Prostate gland (tissue), 2 donors: ENCODE data around the gene IBA57. TPM values are rescaled to one million over a fixed set of nuclear protein-coding genes. Genes with fewer than 3 reads are reported as not detected.

Source experiments
- DNase-seq: peaks from one replicate; pipeline ENCODE4 v3.0.0-alpha.2; 2019; ENCODE audit warnings: low spot score
- H3K27ac ChIP-seq, 2 donors: fragments of 200-600 bp; sonication (generic); 2 replicates each; pipeline ENCODE4 v1.5.1; 2017 to 2019
- H3K27me3 ChIP-seq: fragments of 200-600 bp; sonication (generic); replicated peaks from 2 replicates; pipeline ENCODE4 v1.5.1; 2019; ENCODE audit not compliant: insufficient read depth
- H3K36me3 ChIP-seq, 2 donors: fragments of 200-600 bp; sonication (generic); 1 replicate in 1 of 2; 2 replicates in 1 of 2; pipeline versions ENCODE4 v1.5.1 to v1.8.1; 2017 to 2019
- H3K4me1 ChIP-seq: fragments of 200-600 bp; sonication (generic); replicated peaks from 2 replicates; pipeline ENCODE4 v1.5.1; 2019
- H3K4me3 ChIP-seq, 2 donors: fragments of 200-600 bp; sonication (generic); 2 replicates each; pipeline ENCODE4 v1.5.1; 2017 to 2019
- H3K9me3 ChIP-seq: fragments of 200-600 bp; sonication (generic); 2 replicates; pipeline ENCODE4 v1.5.1; 2017
- CTCF ChIP-seq, 4 experiments: fragments of 200-600 bp in 2 of 4; fragments of 450-650 bp in 2 of 4; sonication (generic) in 2 of 4; IDR thresholded peaks; 1 replicate in 3 of 4; 2 replicates in 1 of 4; pipeline ENCODE4 v1.5.1; 2016 to 2019; ENCODE audit warnings: antibody characterized with exemption in 4 of 4, mild to moderate bottlenecking in 2 of 4, moderate library complexity in 2 of 4
- POLR2A ChIP-seq: fragments of 450-650 bp; IDR thresholded peaks from one replicate; pipeline ENCODE4 v1.6.1; 2016; ENCODE audit warnings: antibody characterized with exemption, mild to moderate bottlenecking
- POLR2AphosphoS5 ChIP-seq: sonication (generic); formaldehyde crosslinking; IDR thresholded peaks from one replicate; pipeline ENCODE4 v1.6.1; 2017; ENCODE audit warnings: antibody characterized with exemption
- WGBS: methylation state at CpG from one replicate; pipeline ENCODE4 v1.1.5; 2018; 5-methylcytosine and 5-hydroxymethylcytosine counted together
- intact Hi-C: fragments of 100-400 bp; cut with DNase I; formaldehyde crosslinking; loops from one replicate; pipeline ENCODE4 v1.14.2; 2022
- total RNA-seq, 2 donors: library from RNA; depleted of rRNA; stranded (reverse); fragments of >200 nt; gene quantifications; one replicate each; pipeline ENCODE4 v1.1.0, GENCODE V29; 2016

The IBA57 gene
- total RNA-seq, 2 donors from 2014 or later: 5.6 to 17.4 TPM

- TF ChIP-seq POLR2AphosphoS5 (no peak), POLR2A (no peak), CTCF (IDR thresholded peaks at IDR 0.05) (no peak)
- WGBS: 56% methylated on average over 20 of the region's 20 CpGs
- intact Hi-C loops: loop anchor here (10.0 kb wide), 1 partner anchor 320 kb away; the partner anchor contains the start of gene RNF187
- Histone ChIP-seq H3K36me3 (no peaks in the 10 kb centered on the region), H3K27ac (peak overlapping the region; percentile 92 to 99), H3K4me1 (peaks cover 5% of the 10 kb centered on the region), H3K27me3 (no peaks in the 10 kb centered on the region), H3K9me3 (no peaks in the 10 kb centered on the region), H3K4me3 (peak overlapping the region; percentile 67 to 92)
- no peak for DNase-seq
These were observed 838 bp upstream of the IBA57 start for GRCh38 chr1:228164561-228165371.

GRCh38 chr1:228166170-228166936 is 749 bp downstream of the IBA57 start:
- peak overlapping the region; percentile 67 to 92 for H3K4me3 ChIP-seq
- DNase-seq: peak; percentile 69
- H3K27ac ChIP-seq: peak overlapping the region; percentile 92 to 99
- intact Hi-C loops: loop anchor here (10.0 kb wide), 1 partner anchor 318 kb away; the partner anchor contains the start of gene RNF187
- no peaks in the 10 kb centered on the region for H3K36me3 ChIP-seq
- TF ChIP-seq POLR2A: no peak
- peak in 2 of 4 experiments; percentile 52 to 56 for TF ChIP-seq CTCF (IDR thresholded peaks at IDR 0.05)
- peak; percentile 53 for TF ChIP-seq POLR2AphosphoS5
- 21% methylated on average over 16 of the region's 26 CpGs for WGBS
- H3K9me3 ChIP-seq: no peaks in the 10 kb centered on the region
- peaks cover 5% of the 10 kb centered on the region for H3K4me1 ChIP-seq
- no peaks in the 10 kb centered on the region for H3K27me3 ChIP-seq

- Histone ChIP-seq H3K4me1 (peaks cover 5% of the 10 kb centered on the region), H3K9me3 (no peaks in the 10 kb centered on the region), H3K4me3 (no peak overlapping the region), H3K27ac (no peak overlapping the region), H3K27me3 (no peaks in the 10 kb centered on the region), H3K36me3 (no peaks in the 10 kb centered on the region)
- intact Hi-C loops: loop anchor here (10.0 kb wide), 1 partner anchor 316 kb away; the partner anchor contains the start of gene RNF187
- TF ChIP-seq CTCF (IDR thresholded peaks at IDR 0.05) (no peak), POLR2A (no peak), POLR2AphosphoS5 (no peak)
- DNase-seq: no peak
- WGBS: 82% methylated on average over 12 of the region's 12 CpGs
These were observed 3.1 kb downstream of the IBA57 start for GRCh38 chr1:228168563-228169270.

- Histone ChIP-seq H3K9me3 (no peaks in the 10 kb centered on the region), H3K27ac (no peak overlapping the region), H3K4me3 (no peak overlapping the region), H3K4me1 (peaks cover 5% of the 10 kb centered on the region), H3K36me3 (no peaks in the 10 kb centered on the region), H3K27me3 (no peaks in the 10 kb centered on the region)
- no peak for DNase-seq
- TF ChIP-seq POLR2AphosphoS5: no peak
- TF ChIP-seq CTCF (IDR thresholded peaks at IDR 0.05): no peak
- TF ChIP-seq POLR2A: no peak
- 90% methylated on average over 2 of the region's 2 CpGs for WGBS
- intact Hi-C loops: loop anchor here (10.0 kb wide), 1 partner anchor 315 kb away; the partner anchor contains the start of gene RNF187
These were observed 3.7 kb downstream of the IBA57 start for GRCh38 chr1:228169345-228169744.
